ENCODE results near the gene TPT1. TPM values are rescaled to one million over a fixed set of nuclear protein-coding genes. Genes with fewer than 3 reads are reported as not detected.
"Not testable (repeated sequence)": the region's sequence is repeated elsewhere in the genome, so short reads cannot be mapped to it uniquely, and the experiment has no call there.

The TPT1 gene
- total and polyA plus RNA-seq, 3 experiments from 2014 or later = 2,788 to 3,378 (median 3,313) TPM

- H3K4me1 ChIP-seq (ENCODE audit: insufficient read depth, low read length) = peaks cover 32% of the 10 kb centered on the region
- ChIA-PET CTCF (interaction anchor here (1.5 to 3.8 kb wide), 2 partner anchors 10 to 18 kb away, joined by 3 to 34 read pairs; no protein-coding TSS in a partner anchor), POLR2A (interaction anchor here (1.1 kb wide), 1 partner anchor 826 kb away, joined by 3 read pairs; no protein-coding TSS in a partner anchor)
- H3K27me3 ChIP-seq (ENCODE audit: insufficient read depth, low read length, poor library complexity, severe bottlenecking); H3K27ac ChIP-seq (ENCODE audit: low read depth, low read length); DNase-seq; H3K36me3 ChIP-seq (ENCODE audit: insufficient read depth, low read length); H3K36me3 Mint-ChIP-seq; H3K9me3 Mint-ChIP-seq; H3K9me3 ChIP-seq (ENCODE audit: low read length); H3K4me3 ChIP-seq (ENCODE audit: low read length); H3K27me3 Mint-ChIP-seq: not testable (repeated sequence)
- Mint-ChIP-seq H3K4me1 (peaks cover 37 to 55% (median 51%) of the 10 kb centered on the region in 3 donors), H3K4me3 (peak overlapping the region in 2 of 7 donors; percentile 45 to 59), H3K27ac (peak overlapping the region; percentile 21 to 91 (median 78))
These were observed 42.4 kb downstream of the TPT1 start for GRCh38 chr13:45298550-45298949.

GRCh38 chr13:45298206-45298505, 42.8 kb downstream of the TPT1 start:
- peaks cover 0 to 5% of the 10 kb centered on the region in 2 donors for H3K27me3 Mint-ChIP-seq
- H3K9me3 Mint-ChIP-seq = no peaks in the 10 kb centered on the region
- H3K36me3 Mint-ChIP-seq = no peaks in the 10 kb centered on the region
- H3K4me1 Mint-ChIP-seq = peaks cover 37 to 55% (median 51%) of the 10 kb centered on the region in 3 donors
- peak overlapping the region in 6 of 7 donors; percentile 16 to 78 (median 52) for H3K4me3 Mint-ChIP-seq
- no peak overlapping the region for H3K27ac ChIP-seq (ENCODE audit: low read depth, low read length)
- H3K27ac Mint-ChIP-seq = peak overlapping the region; percentile 44 to 91 (median 80)
- no peaks in the 10 kb centered on the region for H3K36me3 ChIP-seq (ENCODE audit: insufficient read depth, low read length)
- no peaks in the 10 kb centered on the region for H3K27me3 ChIP-seq (ENCODE audit: insufficient read depth, low read length, poor library complexity, severe bottlenecking)
- CTCF ChIA-PET = interaction anchor here (1.5 to 3.8 kb wide), 2 partner anchors 11 to 18 kb away, joined by 3 to 34 read pairs; no protein-coding TSS in a partner anchor
- POLR2A ChIA-PET = interaction anchor here (1.1 kb wide), 1 partner anchor 826 kb away, joined by 3 read pairs; no protein-coding TSS in a partner anchor
- no peaks in the 10 kb centered on the region for H3K9me3 ChIP-seq (ENCODE audit: low read length)
- H3K4me1 ChIP-seq (ENCODE audit: insufficient read depth, low read length) = peaks cover 32% of the 10 kb centered on the region
- H3K4me3 ChIP-seq (ENCODE audit: low read length) = no peak overlapping the region
- DNase-seq = no peak

DNA sequence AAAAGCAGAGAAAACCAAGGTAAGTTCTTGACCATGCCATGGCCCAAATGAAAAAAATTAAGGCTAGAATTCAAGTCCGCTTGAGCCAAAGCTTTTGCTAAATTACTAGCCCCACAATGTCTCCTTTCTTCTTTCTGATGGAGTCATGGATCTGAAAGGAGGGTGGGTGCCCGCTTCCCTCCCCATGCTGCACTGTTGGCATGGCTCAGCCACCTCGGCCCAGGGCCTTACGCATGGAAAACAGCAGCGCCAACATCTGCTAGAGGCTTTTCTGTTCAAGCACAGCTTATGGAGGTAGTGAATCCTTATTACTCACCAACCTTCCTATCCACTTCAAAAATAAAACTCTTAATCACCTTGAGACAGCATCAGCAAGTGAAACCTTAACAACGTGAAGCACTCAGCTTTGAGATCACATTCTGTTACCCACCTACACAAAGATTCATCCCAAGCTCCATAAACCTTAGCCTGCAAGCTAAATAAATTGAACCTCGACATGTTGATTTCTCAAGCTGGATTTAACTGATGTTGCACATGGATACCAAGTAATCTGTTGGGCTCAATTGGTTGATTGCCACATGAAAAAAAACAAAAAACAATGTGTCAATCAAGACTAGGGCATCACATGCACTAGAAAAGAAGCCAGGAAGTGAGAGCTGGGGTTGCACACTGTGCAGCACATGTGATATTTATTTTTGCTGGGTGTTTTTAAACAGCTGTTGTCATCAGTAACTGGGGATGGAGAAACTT, 43.4 kb downstream of the TPT1 start:
- CTCF ChIA-PET = interaction anchor here (1.5 to 3.8 kb wide), 2 partner anchors 11 to 18 kb away, joined by 3 to 34 read pairs; no protein-coding TSS in a partner anchor
- Mint-ChIP-seq H3K36me3 (no peaks in the 10 kb centered on the region), H3K27me3 (peaks cover 0 to 3% of the 10 kb centered on the region in 2 donors), H3K4me3 (peak overlapping the region in 6 of 7 donors; percentile 16 to 78 (median 52)), H3K9me3 (no peaks in the 10 kb centered on the region), H3K27ac (peak overlapping the region; percentile 44 to 91 (median 80)), H3K4me1 (peaks cover 37 to 55% (median 51%) of the 10 kb centered on the region in 3 donors)
- POLR2A ChIA-PET = interaction anchor here (1.1 kb wide), 1 partner anchor 827 kb away, joined by 3 read pairs; no protein-coding TSS in a partner anchor
- Histone ChIP-seq H3K4me1 (ENCODE audit: insufficient read depth, low read length) (peaks cover 32% of the 10 kb centered on the region), H3K9me3 (ENCODE audit: low read length) (no peaks in the 10 kb centered on the region), H3K27ac (ENCODE audit: low read depth, low read length) (no peak overlapping the region), H3K36me3 (ENCODE audit: insufficient read depth, low read length) (no peaks in the 10 kb centered on the region), H3K4me3 (ENCODE audit: low read length) (no peak overlapping the region), H3K27me3 (ENCODE audit: insufficient read depth, low read length, poor library complexity, severe bottlenecking) (no peaks in the 10 kb centered on the region)
- peak in 2 of 5 donors; percentile 21 to 47 for DNase-seq

DNA sequence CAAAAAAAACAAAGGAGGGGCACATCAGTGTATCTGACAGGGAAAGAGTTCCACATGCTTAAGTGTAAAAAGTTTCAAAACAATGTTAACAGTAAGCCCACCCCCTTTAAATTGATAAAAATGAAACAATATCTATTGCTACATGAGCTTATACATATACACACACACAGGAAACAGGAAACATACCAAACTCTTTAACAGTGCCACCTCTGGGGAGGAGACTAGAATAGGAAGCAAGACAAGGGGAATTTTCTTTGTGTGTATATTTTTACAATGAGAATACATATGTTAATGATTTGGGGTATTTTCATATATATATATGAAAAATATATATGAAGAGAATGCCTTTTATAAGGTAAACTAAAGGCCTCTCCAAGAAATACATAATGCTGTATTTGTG, 44.7 kb downstream of the TPT1 start:
- Mint-ChIP-seq H3K4me3 (peak overlapping the region in 1 of 7 donors; percentile 32), H3K4me1 (peaks cover 35 to 53% (median 51%) of the 10 kb centered on the region in 3 donors), H3K27ac (peak overlapping the region in 6 of 8 donors; percentile 3 to 85 (median 58)), H3K9me3 (no peaks in the 10 kb centered on the region), H3K36me3 (no peaks in the 10 kb centered on the region), H3K27me3 (no peaks in the 10 kb centered on the region)
- H3K9me3 ChIP-seq (ENCODE audit: low read length) = no peaks in the 10 kb centered on the region
- no peak overlapping the region for H3K4me3 ChIP-seq (ENCODE audit: low read length)
- no peaks in the 10 kb centered on the region for H3K27me3 ChIP-seq (ENCODE audit: insufficient read depth, low read length, poor library complexity, severe bottlenecking)
- H3K4me1 ChIP-seq (ENCODE audit: insufficient read depth, low read length) = peaks cover 32% of the 10 kb centered on the region
- no peak overlapping the region for H3K27ac ChIP-seq (ENCODE audit: low read depth, low read length)
- CTCF ChIA-PET = no interaction called here
- DNase-seq = no peak
- H3K36me3 ChIP-seq (ENCODE audit: insufficient read depth, low read length) = no peaks in the 10 kb centered on the region
- POLR2A ChIA-PET = no interaction called here

DNA sequence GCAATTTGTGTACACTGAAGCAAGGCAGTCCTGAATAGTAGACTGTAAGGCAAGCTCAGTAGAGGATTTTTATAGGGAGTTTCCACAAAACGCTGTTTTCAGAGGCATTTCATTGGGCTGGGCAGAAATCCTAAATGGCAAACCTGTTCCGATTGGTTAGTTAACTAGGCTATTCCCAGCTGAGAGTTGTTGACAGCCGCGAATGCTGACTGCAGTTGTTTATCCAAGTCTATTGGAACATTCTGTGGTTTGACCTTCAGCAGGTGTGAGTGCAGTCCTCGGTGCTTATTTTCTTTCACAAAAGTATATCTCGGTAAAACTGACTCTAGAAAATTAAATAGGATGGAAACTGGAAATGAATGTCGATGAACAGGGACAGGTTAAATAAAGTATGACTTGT, 45.4 kb downstream of the TPT1 start:
- Histone ChIP-seq H3K4me1 (ENCODE audit: insufficient read depth, low read length) (peaks cover 32% of the 10 kb centered on the region), H3K27me3 (ENCODE audit: insufficient read depth, low read length, poor library complexity, severe bottlenecking) (no peaks in the 10 kb centered on the region), H3K9me3 (ENCODE audit: low read length) (no peaks in the 10 kb centered on the region), H3K36me3 (ENCODE audit: insufficient read depth, low read length) (no peaks in the 10 kb centered on the region), H3K27ac (ENCODE audit: low read depth, low read length) (no peak overlapping the region), H3K4me3 (ENCODE audit: low read length) (no peak overlapping the region)
- Mint-ChIP-seq H3K4me3 (peak overlapping the region in 1 of 7 donors; percentile 10), H3K27ac (peak overlapping the region in 6 of 8 donors; percentile 3 to 37 (median 18)), H3K9me3 (no peaks in the 10 kb centered on the region), H3K36me3 (peaks cover 0 to 2% (median 1%) of the 10 kb centered on the region in 3 donors), H3K27me3 (no peaks in the 10 kb centered on the region), H3K4me1 (peaks cover 31 to 48% (median 48%) of the 10 kb centered on the region in 3 donors)
- DNase-seq = no peak
- POLR2A ChIA-PET = no interaction called here
- CTCF ChIA-PET = interaction anchor here (0.8 to 1.6 kb wide), 2 partner anchors 14 to 249 kb away, joined by 3 read pairs; no protein-coding TSS in a partner anchor

GRCh38 chr13:45292176-45292575, 48.8 kb downstream of the TPT1 start:
- Histone ChIP-seq H3K27me3 (ENCODE audit: insufficient read depth, low read length, poor library complexity, severe bottlenecking) (no peaks in the 10 kb centered on the region), H3K36me3 (ENCODE audit: insufficient read depth, low read length) (no peaks in the 10 kb centered on the region), H3K4me1 (ENCODE audit: insufficient read depth, low read length) (peaks cover 11% of the 10 kb centered on the region), H3K27ac (ENCODE audit: low read depth, low read length) (no peak overlapping the region), H3K9me3 (ENCODE audit: low read length) (no peaks in the 10 kb centered on the region), H3K4me3 (ENCODE audit: low read length) (no peak overlapping the region)
- ChIA-PET CTCF (interaction anchor here (1.3 to 1.4 kb wide), 2 partner anchors 17 to 245 kb away, joined by 3 to 4 read pairs; no protein-coding TSS in a partner anchor), POLR2A (no interaction called here)
- Mint-ChIP-seq H3K4me3 (no peak overlapping the region), H3K27me3 (no peaks in the 10 kb centered on the region), H3K27ac (peak overlapping the region in 1 of 8 donors; percentile 85), H3K4me1 (peaks cover 11 to 21% (median 17%) of the 10 kb centered on the region in 3 donors), H3K36me3 (peaks cover 5 to 9% (median 6%) of the 10 kb centered on the region in 3 donors), H3K9me3 (no peaks in the 10 kb centered on the region)
- DNase-seq = no peak

DNA sequence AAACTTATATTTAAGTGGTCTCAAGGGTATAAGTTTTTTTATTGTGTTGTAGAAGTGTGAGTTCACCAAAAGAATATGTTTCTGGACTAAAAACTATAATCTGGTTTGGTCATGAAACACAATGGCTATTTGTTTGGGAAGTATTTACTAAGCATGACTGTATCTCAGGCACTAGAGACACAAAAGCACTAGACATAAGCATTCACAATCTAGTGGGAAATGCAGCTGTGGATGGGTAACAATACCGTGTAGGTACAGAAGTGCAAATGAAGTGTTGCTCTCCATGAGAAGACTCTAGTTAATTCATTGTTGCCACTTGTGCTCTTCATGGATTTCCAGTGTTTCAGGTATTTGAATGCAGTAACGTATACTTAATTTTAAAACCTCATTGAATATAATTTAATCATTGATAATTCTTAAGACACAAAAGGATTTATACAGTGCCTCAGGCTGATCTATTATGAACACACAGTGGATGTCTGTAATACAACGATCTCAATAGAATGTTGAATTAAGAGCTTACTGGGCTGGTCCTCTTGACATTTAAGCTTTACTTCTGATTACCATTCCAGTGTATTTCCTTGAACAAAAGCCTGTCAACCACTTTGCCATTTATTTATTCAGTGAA, 50.9 kb downstream of the TPT1 start:
- Mint-ChIP-seq H3K9me3 (no peaks in the 10 kb centered on the region), H3K36me3 (peaks cover 5 to 19% (median 6%) of the 10 kb centered on the region in 3 donors), H3K4me1 (peaks cover 0 to 3% (median 0%) of the 10 kb centered on the region in 3 donors), H3K27me3 (no peaks in the 10 kb centered on the region), H3K27ac (no peak overlapping the region), H3K4me3 (no peak overlapping the region)
- H3K9me3 ChIP-seq (ENCODE audit: low read length) = no peaks in the 10 kb centered on the region
- H3K36me3 ChIP-seq (ENCODE audit: insufficient read depth, low read length) = no peaks in the 10 kb centered on the region
- ChIA-PET POLR2A (no interaction called here), CTCF (no interaction called here)
- H3K27ac ChIP-seq (ENCODE audit: low read depth, low read length) = no peak overlapping the region
- no peak overlapping the region for H3K4me3 ChIP-seq (ENCODE audit: low read length)
- no peaks in the 10 kb centered on the region for H3K27me3 ChIP-seq (ENCODE audit: insufficient read depth, low read length, poor library complexity, severe bottlenecking)
- H3K4me1 ChIP-seq (ENCODE audit: insufficient read depth, low read length) = no peaks in the 10 kb centered on the region
- no peak for DNase-seq
